ENCODE measurements around the gene KCNN3.

GRCh38 chr1:154698320-154699096 lies 171.6 kb downstream of the KCNN3 start:
- no peak for TF ChIP-seq POLR2A (IDR thresholded peaks at IDR 0.05; ENCODE audit: low read depth, low read length)
- no peak for TF ChIP-seq POLR2AphosphoS5 (IDR thresholded peaks at IDR 0.05; ENCODE audit: low read depth, low read length)
- TF ChIP-seq TAF1 (IDR thresholded peaks at IDR 0.05; ENCODE audit: borderline replicate concordance, low read depth, low read length): no peak
